ENCODE data around the gene ARFGAP1.

ARFGAP1 gene

DNA sequence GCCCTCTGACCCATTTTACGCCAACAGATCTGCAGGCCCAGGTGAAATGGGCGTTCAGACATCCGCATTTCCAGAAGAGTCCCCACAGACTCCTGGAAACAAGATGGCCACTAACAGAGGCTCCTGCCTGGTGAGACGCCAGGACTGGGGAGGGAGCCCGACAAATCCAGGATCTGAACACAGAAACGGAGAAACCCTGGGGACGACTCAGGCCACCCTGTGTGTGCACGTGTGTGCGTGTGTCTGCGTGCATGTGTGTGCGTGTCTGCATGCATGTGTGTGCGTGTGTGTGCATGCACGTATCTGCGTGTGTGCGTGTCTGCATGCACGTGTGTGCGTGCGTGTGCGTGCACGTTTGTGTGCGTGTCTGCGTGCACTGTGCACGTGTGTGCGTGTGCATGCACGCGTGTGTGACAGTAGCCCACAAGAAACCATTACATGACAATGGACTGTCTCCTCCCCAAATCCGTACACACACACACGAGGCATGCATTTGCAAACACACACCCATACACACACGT, 63.7 kb downstream of the ARFGAP1 start:
- no peak for DNase-seq

DNA sequence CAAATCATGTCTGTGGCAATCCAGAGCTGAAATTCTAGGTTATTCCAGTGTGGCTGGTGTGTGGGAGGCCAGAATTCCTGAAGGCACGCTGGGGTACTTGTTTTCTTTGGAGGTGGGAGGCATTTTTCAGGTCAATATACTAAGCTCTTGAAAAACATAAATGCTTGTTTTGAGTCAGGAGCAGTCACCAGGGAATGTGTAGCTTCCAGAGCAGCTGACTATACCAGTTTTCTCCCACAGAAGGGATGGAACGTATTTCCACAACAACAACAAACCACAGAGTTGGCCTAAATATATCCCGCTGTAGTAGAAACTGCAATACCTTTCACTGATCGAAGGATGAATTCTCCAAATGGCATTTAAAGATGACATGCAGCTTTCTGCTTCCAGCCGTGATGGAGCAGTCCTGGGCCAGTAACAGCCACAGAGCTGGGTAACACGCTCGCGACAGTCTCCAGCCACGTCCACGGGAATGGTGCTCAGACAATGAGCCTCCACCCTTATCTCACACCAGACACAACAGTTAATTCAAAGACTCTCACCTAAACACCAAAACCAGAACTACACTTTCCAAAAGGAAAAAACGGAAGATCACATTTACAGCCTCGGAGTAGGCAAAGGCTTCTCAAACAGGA, 65.3 kb downstream of the ARFGAP1 start:
- DNase-seq = no peak

Measured in activated T-cell treated with anti-CD3 and anti-CD28 coated beads, Interleukin-2, amount 50 U/mL, for 48 hours (primary cell).